IPS-15b (cell line): Measurements from ENCODE around the gene PRKCA.

Experiments used
- H3K27me3 ChIP-seq: one replicate; pipeline ENCODE4 v1.6.1; 2013; ENCODE audit warnings: low read length; ENCODE audit not compliant: control insufficient read depth, insufficient read depth
- H3K36me3 ChIP-seq: one replicate; pipeline ENCODE4 v1.6.1; 2013; ENCODE audit warnings: low read length; ENCODE audit not compliant: control insufficient read depth, insufficient read depth
- H3K4me1 ChIP-seq: one replicate; pipeline ENCODE4 v1.6.1; 2013; ENCODE audit warnings: mild to moderate bottlenecking, low read length; ENCODE audit not compliant: control insufficient read depth, insufficient read depth
- H3K4me3 ChIP-seq: one replicate; pipeline ENCODE4 v1.5.1; 2013; ENCODE audit warnings: low read depth, low read length
- H3K9ac ChIP-seq: one replicate; pipeline ENCODE4 v1.6.1; 2013; ENCODE audit warnings: low read depth, mild to moderate bottlenecking, low read length
- H3K9me3 ChIP-seq: one replicate; pipeline ENCODE4 v1.6.1; 2013; ENCODE audit warnings: mild to moderate bottlenecking, low read length; ENCODE audit not compliant: control insufficient read depth, insufficient read depth

PRKCA gene

DNA sequence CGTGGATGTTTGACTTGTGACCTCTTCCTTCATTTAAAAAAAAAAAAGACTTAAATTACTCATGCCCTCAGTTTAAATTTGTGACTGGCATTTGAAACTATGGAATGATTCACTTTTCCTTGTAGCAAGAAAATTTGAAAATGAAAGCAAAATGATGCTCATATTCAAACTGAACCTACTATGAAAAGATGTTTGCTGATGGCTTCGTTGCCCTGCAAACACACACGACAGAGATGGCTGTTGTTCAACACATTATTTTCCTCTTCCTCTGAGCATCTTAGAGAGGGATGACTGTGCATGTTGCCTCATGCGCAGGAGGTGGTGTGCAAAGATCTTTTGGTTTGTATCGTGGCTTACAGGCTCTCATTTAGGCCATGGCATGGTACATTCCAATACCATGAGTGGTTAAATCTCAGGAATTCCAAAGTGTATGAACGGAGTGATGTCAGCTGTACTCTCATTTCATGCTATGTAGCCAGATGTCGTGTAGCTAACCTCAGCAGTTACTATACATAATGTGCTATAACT is 164.5 kb downstream of the PRKCA start:
- Histone ChIP-seq H3K9ac (no peak overlapping the region), H3K4me1 (peaks cover 12% of the 10 kb centered on the region), H3K4me3 (no peak overlapping the region), H3K36me3 (no peaks in the 10 kb centered on the region), H3K9me3 (no peaks in the 10 kb centered on the region), H3K27me3 (peaks cover 4% of the 10 kb centered on the region)

DNA sequence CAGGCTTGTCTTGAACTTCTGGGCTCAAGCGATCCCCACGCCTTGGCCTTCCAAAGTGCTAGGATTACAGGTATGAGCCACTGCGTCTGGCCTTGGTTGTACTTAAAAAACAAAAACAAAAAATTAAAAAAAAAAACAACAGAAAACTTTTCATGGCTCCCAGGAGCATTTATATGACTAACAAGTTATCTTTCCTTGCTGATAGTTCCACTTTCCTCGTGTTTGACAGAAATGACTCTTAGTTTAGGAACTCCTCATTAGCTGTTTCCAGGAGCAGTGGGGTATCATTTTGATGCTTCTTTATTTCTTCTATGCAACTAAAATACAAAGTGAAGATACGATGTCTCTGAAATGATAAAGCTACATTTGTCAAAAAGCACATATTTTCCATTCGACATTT is 165.4 kb downstream of the PRKCA start:
- Histone ChIP-seq H3K27me3 (no peaks in the 10 kb centered on the region), H3K9me3 (no peaks in the 10 kb centered on the region), H3K4me3 (no peak overlapping the region), H3K4me1 (peaks cover 12% of the 10 kb centered on the region), H3K36me3 (no peaks in the 10 kb centered on the region), H3K9ac (no peak overlapping the region)

DNA sequence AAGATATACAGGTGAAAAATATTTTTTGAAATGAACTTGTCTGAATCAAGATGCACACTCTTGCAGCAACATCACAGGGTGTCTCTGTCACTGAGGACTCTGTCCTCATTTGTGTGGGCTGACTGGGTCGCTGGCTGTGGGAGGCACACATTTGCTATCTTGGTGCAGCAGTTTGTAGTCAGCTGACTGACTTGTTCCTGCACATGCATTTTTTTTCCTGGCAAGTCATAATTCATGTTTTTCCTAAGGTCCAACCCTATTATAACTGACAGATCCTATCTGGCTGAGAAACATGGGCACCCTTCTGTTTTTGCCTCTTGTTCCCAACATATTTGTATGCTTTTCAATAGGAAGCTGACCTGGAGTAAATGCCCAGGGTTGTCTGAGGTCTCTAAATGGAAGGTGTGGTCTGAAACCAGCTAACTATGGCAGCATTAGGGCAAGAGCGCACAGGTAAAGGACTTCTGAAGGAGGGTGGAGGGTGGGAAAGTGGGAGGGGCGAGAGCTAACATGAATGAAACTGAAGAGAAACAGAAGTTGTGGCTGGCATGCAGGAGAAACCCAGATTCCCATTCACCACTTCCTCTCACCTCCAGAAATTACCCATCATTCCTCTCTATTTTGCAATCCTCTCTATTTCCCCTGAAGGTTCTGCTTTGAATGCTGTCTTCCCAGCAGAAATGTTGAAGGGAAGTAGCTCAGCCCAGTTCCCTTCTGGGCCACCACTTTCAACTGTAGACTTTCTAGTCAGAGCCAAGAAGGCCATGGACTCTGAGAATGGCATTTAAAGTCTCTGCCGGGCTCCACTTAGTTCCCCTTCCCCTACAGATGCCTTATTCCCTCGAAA is 166.1 kb downstream of the PRKCA start:
- H3K9ac ChIP-seq = no peak overlapping the region
- no peak overlapping the region for H3K4me3 ChIP-seq
- H3K9me3 ChIP-seq = no peaks in the 10 kb centered on the region
- H3K4me1 ChIP-seq = peaks cover 14% of the 10 kb centered on the region
- no peaks in the 10 kb centered on the region for H3K27me3 ChIP-seq
- no peaks in the 10 kb centered on the region for H3K36me3 ChIP-seq

DNA sequence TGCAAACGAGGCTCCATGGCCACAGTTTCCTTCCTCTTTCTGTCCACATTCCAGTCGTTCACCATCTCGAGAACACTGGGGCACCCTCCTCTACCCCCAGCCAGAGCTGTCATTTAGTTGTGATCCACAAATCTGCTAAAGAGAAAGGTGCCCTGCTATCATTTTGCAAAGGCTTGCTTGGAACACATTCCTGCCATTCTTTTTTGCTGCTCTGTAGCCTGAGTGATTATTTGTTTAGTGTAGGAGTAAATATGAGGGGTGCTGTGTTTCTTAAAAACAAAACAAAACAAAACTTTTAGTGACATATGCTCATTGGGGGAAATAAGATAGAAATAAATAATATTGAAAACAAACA is 166.7 kb downstream of the PRKCA start:
- H3K9ac ChIP-seq = no peak overlapping the region
- H3K36me3 ChIP-seq = no peaks in the 10 kb centered on the region
- H3K9me3 ChIP-seq = no peaks in the 10 kb centered on the region
- no peaks in the 10 kb centered on the region for H3K27me3 ChIP-seq
- H3K4me1 ChIP-seq = peaks cover 14% of the 10 kb centered on the region
- H3K4me3 ChIP-seq = no peak overlapping the region

DNA sequence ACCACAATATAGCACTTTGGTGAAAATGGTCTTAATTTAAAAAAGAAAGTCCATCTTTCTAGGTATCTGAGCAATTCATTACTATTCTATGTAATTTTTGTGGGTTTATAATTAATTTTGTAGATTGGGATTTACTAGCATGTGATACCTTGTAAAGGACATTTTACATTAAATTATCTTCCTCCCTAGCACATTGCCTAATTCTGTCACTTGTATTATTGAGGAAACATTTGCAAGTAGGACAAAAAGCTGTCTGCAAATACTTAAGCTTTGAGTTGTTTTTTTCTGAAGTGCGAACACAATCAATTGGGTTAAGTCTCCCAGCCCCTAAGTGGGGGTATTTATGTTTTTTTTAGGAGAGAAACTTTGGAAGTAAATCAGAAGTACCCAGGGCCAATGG is 167.0 kb downstream of the PRKCA start:
- Histone ChIP-seq H3K9me3 (no peaks in the 10 kb centered on the region), H3K9ac (no peak overlapping the region), H3K36me3 (no peaks in the 10 kb centered on the region), H3K4me3 (no peak overlapping the region), H3K4me1 (peaks cover 15% of the 10 kb centered on the region), H3K27me3 (no peaks in the 10 kb centered on the region)

DNA sequence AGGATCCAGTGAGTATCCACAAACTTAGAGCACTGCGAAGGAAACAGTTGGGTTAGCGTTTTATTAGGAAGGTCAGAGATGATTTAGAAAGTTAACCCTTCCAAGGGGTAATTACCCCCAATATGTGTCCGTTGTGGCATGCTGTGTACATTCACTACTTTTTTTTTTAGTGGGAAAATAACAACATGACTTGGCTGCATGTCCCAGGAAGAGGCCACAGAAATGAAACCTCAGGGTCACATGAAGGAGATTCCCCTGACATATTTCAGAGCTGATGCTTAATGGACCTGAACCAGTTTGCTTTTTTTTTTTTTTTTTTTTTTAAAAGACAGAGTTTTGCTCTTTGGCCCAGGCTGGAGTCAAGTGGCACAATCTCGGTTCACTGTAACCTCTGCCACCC is 167.5 kb downstream of the PRKCA start:
- Histone ChIP-seq H3K4me3 (no peak overlapping the region), H3K9ac (no peak overlapping the region), H3K9me3 (no peaks in the 10 kb centered on the region), H3K36me3 (no peaks in the 10 kb centered on the region), H3K27me3 (no peaks in the 10 kb centered on the region), H3K4me1 (peaks cover 19% of the 10 kb centered on the region)

DNA sequence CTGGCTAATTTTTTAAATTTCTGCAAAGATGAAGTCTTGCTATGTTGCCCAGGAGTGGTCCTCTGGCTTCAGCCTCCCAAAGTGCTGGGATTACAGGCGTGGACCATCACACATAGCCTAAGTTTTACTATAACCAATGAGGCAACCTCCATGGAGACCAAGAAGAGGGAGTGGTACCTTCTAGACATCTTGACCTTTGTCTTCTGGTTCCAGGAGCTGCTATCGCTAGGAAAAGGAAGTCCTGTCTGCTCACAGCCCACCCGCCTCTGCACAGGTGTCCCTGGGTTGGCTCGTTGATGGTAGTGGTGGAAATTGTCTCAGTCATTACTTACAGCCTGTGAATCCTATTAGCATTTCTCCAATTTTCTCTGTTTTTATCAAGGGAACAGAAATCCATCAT is 169.7 kb downstream of the PRKCA start:
- Histone ChIP-seq H3K9ac (no peak overlapping the region), H3K27me3 (no peaks in the 10 kb centered on the region), H3K36me3 (no peaks in the 10 kb centered on the region), H3K4me1 (peaks cover 26% of the 10 kb centered on the region), H3K9me3 (no peaks in the 10 kb centered on the region), H3K4me3 (no peak overlapping the region)

DNA sequence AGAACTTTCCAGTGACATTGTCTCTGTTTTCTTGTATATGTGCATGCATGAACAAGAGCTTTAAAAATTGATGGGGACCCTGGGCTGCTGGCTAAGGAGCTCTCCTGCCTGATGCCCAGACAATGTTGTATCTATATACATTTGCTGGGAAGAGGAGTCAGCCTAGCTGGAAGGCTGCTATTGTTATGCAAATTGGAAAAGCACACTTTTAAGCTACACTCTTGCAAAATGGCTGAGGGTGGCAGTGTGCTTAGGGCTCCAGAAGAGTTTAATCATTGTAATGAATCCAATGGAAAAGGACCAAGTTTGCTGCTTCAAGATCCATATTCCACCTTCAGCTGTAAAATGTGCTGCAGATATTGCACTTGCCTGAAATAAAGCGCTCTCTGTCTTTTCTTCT is 171.8 kb downstream of the PRKCA start:
- peaks cover 16% of the 10 kb centered on the region for H3K4me1 ChIP-seq
- peak overlapping the region; percentile 7 for H3K4me3 ChIP-seq
- no peaks in the 10 kb centered on the region for H3K27me3 ChIP-seq
- no peaks in the 10 kb centered on the region for H3K36me3 ChIP-seq
- no peak overlapping the region for H3K9ac ChIP-seq
- H3K9me3 ChIP-seq = no peaks in the 10 kb centered on the region

DNA sequence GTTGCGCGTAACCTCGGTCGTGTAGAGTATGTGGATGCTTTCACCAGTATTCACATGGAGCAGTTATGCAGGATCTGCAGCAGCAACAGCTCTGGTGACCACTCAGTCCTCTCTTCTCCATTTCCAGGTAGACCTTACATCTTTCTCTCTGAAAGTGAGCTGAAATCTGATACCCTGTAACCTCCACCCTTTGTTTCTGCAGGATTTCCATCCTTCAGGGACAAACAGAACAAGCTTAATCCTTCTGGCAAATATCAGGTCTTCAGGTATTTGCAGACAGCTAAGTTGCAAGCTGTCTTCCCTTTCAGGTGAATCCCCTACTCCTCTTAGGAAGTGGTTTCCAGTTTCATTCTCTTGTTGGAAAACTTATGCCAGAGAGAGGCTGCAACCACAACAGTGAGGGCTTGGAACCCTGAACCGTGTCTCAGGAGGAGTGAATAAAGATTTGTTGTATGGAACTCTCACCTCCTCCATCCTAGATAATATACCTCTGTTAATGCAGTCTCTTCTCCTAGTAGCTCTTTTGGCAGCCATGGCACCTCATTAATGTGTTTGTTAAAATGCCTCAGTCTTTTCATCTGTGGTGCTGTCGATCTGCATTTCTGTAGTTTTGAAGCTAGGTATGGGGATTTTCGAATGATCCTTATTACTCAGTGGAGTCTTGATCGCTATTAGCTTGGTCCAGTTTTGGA is 172.5 kb downstream of the PRKCA start:
- Histone ChIP-seq H3K4me3 (peak overlapping the region; percentile 7), H3K36me3 (no peaks in the 10 kb centered on the region), H3K9me3 (no peaks in the 10 kb centered on the region), H3K27me3 (no peaks in the 10 kb centered on the region), H3K9ac (no peak overlapping the region), H3K4me1 (peaks cover 14% of the 10 kb centered on the region)

DNA sequence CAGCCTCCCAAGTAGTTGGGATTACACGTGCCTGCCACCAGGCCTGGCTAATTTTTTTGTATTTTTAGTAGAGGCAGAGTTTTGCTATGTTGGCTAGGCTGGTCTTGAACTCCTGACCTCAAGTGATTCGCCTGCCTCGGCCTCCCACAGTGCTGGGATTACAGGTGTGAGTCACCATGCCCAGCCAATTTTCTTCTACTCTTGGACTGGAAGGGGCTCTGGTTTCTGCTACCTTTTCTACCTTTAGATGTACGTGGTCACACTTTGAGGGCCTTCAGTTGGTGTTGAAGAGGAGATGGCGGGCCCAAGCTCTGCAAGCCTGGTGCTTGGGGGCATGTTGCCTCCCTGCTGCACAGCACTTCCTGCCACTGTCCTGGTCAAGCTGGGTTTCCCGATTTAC is 173.6 kb downstream of the PRKCA start:
- Histone ChIP-seq H3K4me3 (no peak overlapping the region), H3K9ac (no peak overlapping the region), H3K27me3 (no peaks in the 10 kb centered on the region), H3K36me3 (no peaks in the 10 kb centered on the region), H3K9me3 (no peaks in the 10 kb centered on the region), H3K4me1 (peaks cover 17% of the 10 kb centered on the region)

DNA sequence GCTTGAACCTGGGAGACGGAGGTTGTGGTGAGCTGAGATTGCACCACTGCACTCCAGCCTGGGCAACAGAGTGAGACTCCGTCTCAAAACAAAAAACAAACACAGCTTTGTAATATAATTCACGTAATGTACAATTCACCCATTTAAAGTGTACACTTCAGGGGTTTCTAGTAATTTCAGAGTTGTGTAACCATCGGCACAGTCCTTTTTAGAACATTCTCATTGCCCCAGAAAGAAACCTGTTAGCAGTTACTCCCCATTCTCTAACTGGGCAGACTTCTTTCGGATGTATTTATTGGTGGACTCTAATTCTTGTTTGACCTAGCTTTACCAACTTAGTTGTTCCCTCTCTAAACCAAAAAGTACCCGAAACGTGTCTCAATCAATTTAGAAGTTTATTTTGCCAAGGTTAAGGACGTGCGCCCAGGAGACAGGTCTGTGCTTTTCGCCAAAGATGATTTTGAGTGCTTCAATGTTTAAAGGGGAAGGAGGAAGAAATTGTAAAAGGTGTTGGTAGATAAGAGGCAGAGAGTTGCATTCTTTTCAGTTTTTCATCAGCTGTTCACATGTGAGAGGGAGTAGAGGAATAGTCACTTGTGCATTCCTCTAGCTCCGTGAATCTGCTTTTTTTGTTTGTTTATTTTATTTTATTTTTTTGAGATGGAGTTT is 175.3 kb downstream of the PRKCA start:
- no peak overlapping the region for H3K9ac ChIP-seq
- no peaks in the 10 kb centered on the region for H3K27me3 ChIP-seq
- peaks cover 17% of the 10 kb centered on the region for H3K4me1 ChIP-seq
- no peaks in the 10 kb centered on the region for H3K9me3 ChIP-seq
- no peaks in the 10 kb centered on the region for H3K36me3 ChIP-seq
- H3K4me3 ChIP-seq = no peak overlapping the region
